ENCODE results near the gene SMAD5.

- no peak for TF ChIP-seq CTCF (conservative IDR thresholded peaks at IDR 0.05; ENCODE audit: low read depth, low read length)
- no peak for TF ChIP-seq POLR2A (IDR thresholded peaks at IDR 0.05; ENCODE audit: low read depth, low read length)
- TF ChIP-seq RCOR1 (IDR thresholded peaks at IDR 0.05; ENCODE audit: insufficient replicate concordance, low read length): no peak
- TF ChIP-seq, protein P1, sequence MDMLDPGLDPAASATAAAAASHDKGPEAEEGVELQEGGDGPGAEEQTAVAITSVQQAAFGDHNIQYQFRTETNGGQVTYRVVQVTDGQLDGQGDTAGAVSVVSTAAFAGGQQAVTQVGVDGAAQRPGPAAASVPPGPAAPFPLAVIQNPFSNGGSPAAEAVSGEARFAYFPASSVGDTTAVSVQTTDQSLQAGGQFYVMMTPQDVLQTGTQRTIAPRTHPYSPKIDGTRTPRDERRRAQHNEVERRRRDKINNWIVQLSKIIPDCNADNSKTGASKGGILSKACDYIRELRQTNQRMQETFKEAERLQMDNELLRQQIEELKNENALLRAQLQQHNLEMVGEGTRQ (IDR thresholded peaks at IDR 0.05; ENCODE audit: low read depth, low read length): no peak
- TF ChIP-seq FOS (IDR thresholded peaks at IDR 0.05; ENCODE audit: low read depth, low read length): no peak
- no peak for TF ChIP-seq NFE2L2 (IDR thresholded peaks at IDR 0.05; ENCODE audit: low read depth, low read length)
- no peak for TF ChIP-seq BHLHE40 (IDR thresholded peaks at IDR 0.05; ENCODE audit: low read depth, low read length)
- TF ChIP-seq CEBPB (IDR thresholded peaks at IDR 0.05; ENCODE audit: low read depth, low read length): no peak
- no peak for TF ChIP-seq ELK1 (IDR thresholded peaks at IDR 0.05; ENCODE audit: borderline replicate concordance, low read depth, low read length)
- TF ChIP-seq RAD21 (IDR thresholded peaks at IDR 0.05; ENCODE audit: low read length): no peak
- no peak for TF ChIP-seq MAFK (IDR thresholded peaks at IDR 0.05; ENCODE audit: low read depth, low read length)
- TF ChIP-seq CHD1 (IDR thresholded peaks at IDR 0.05; ENCODE audit: low read depth, low read length): no peak
Observed at GRCh38 chr5:136190904-136191303, 58.3 kb downstream of the SMAD5 start.
